ENCODE measurements around the gene WIPF2.

Gene WIPF2

DNA sequence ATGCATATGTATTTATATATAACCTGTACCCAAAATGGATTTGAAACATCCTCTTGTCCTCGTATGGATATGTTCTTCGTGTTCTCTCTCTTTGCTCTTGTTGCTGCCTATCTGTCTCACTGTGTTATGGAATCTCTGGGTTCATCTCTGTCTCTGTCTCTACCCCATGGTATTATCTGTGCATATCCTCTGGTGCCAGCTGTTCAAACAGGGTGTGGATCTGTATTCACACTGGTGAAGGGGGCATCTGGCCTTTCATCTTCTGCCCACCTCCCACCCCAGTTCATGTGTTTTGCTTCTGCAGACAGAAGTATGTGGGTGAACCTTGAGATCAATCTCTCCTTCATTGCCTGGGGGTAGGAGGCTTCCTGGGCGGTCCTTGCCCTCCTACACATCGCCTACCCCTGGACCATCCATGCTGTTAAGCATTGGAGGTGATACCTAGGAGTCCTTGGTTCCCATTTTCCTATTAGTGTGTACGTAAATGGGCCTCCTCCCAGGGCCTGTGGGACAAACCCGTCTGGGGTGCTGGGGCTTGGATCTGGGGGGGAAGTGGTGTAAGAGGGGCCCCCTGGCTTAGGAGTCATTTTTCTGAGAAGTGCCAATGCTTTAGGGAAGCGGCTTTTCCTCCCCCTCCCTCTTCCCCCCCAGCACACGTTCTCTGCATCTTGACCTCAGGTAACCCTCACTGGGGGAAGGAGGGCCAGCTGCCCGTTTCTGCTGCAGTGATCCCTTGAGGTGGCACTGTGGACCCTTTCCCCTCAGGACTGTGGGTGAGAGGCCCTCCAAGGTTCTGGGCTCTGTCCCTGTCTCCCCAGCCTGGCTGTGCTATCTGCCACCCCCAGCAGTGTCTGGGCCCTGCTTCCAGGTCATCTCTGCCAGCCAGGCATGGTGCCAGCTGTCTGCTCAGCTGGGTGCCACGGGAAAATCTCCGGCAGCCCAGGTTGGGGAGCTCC, 111.0 kb downstream of the WIPF2 start:
- no peak for DNase-seq

GRCh38 chr17:40330850-40331470, 111.9 kb downstream of the WIPF2 start:
- no peak for DNase-seq

DNA sequence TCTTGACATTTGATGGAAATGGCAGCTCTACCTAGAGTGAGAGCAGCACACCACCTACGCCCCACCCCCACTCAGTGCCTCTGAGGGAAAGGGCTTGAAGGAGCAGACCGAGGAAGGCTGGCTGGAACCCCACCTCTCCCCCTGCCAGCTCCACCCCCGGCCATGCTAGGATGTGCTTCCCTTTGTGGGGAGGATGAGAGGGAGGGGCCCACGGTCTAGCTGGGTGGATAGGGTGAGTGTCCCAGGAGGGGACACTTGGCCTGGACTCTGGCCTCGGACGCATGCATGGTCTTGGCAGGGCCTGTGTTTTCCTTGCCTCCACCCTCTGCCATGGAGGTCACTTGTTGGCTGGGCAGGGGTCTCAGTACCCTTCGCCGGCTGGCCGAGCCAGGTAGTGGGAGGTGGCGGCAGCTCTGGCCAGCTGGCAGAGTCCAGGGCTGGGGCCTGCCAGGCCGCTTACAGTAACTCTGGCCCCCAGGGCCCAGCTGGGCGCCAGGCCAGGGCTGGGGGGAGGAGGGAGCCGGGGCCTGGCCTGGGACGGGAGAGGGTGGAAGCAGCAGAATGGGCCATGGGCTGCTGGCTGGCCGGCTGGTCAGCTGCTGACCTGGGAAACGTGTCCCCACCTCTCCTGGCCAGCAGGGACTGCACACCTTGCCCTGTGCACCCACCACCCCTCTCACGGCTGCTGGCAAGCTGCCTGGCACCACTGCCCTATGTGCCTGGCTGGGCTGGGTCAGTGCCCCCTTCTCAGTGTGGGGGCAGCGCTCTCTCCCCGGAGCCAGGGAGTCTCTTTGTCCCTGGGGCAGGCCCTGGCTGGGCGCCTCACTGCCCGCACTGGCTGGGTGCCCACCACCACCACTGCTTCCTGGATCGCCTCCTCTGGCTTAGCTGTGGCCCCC, 112.9 kb downstream of the WIPF2 start:
- no peak for DNase-seq

Measured in activated CD4-positive, CD25-positive, alpha-beta regulatory T cell treated with anti-CD3 and anti-CD28 coated beads, Interleukin-2, amount 50 U/mL, for 72 hours (primary cell).